NCI-H2171 (cell line): ENCODE results near the gene DERA.
"Not testable (repeated sequence)": the region's sequence is repeated elsewhere in the genome, so short reads cannot be mapped to it uniquely, and the experiment has no call there.

Source experiments
- DNase-seq: peaks from one replicate; lab custom pipeline; 2025; lab: John Stamatoyannopoulos, UW

DERA gene

DNA sequence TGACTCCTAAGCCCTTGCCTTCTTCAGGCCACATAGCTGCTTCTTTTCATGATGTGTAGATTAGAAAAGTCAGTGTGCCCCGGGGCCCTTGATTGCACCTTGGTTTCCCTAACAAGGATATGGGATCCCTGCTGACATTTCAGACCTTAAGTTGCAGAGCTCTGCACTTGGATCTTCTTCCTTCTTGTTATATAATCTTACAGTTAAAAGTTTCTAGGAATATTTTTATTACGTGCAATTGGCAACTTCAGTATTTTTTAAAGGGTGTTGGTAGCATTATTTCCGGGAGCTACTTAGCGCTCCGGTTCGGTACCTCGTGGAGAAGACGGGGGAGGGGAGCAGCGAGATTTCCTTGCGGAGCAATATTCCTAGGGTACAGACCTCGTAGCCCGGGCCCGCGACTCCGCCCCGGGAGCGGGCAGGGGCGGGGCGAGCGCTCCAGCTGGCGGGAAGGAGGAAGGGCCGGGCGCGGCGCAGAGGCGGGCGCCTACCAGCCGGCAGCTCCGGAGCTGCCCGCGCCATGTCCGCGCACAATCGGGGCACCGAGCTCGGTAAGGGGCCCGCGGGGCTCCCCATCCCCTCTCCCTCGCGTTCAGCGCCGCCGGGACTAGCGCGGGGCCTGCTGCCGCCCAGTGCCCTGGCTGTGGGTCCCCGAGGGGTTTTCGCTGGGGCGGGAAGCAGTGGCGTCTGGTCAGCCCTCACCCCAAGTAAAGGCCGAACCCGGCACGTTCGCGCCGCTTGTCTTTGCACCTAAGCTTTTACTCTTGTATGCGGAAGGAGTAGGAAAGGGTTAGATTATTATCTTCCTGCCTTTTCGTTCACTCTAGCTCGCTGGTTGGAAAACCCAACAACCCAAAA is at the start of gene DERA:
Gene DERA, plus strand, starts transcription at position 469 of the 858 bp plus-strand sequence. Its CDS starts 52 bp downstream, at position 521.
- DNase-seq, result peak; percentile 52

DNA sequence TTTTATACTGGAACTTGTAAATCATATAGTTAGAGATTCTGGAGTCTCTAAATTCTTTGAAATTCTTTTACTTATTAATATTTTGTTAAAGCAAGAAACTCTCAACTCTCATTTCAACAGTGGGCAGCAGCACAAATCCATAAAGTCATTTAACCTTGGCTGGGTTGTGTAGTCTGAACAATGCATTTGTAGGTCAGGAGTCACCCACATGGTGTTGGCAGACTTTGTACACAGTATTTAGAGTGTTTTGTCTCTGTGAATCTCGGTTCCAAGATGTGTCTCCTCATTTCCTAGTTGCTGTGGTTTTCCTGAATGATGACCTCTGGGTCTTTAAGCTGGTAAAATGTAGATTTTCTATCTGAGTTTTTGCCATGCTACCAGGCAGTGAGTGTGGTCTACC is 49.7 kb upstream of the DERA start:
- DNase-seq, result no peak

DNA sequence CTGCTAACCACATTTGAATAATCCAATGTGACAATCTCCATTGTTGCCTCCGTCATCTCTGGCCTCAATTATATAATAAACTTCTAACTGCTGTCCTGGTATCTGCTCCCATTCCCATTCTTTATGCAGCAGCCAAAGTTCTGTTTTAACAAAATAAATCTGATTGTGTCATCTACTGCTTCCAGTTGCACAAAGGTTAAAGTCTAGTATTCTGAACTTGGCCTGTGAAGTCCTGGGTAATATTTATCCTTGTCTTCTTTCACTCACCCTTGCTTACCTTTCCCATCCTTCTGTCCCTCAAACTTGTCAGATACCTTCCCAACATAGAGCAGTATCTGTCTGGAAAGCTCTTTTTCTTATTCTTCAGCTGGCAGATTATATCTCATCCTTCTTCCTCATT is 48.3 kb upstream of the DERA start:
- DNase-seq, result no peak

DNA sequence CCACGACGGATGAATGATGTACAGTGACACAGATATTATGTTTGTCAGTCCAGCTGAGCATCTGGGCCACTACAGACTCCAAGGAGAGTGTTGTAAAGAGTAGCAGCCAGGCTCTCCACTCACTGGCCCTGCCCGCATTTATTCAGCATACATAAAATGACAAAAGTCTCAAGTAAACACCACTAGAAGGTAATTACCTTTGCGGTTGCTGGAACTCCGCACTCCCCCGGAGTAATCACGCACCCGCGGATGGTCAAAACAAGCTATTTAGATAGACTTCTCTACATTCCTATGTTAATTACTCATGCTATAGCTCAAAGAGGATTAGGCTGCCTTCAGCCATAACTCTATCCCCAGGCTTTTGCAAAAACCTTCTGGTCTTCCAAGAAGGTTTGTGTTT is 47.8 kb upstream of the DERA start:
- no peak for DNase-seq

DNA sequence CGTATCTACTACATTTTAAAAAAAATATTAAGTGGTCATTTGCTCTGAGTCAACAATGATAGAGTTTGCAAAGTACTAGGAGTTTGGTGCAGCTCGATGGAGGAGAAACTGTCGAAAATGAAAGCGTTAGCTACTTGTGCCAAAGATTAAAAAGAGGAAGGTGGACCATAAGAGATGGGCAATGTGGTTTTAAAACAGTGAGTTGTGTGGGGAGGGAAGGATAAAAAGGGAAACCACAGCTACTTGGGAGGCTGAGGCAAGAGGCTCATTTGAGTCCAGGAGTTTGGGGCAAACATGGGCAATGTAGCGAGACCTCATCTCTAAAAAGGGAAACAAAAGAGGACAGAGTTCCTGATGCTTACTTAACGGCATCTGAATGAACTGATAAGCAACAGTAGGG is 47.1 kb upstream of the DERA start:
- no peak for DNase-seq

DNA sequence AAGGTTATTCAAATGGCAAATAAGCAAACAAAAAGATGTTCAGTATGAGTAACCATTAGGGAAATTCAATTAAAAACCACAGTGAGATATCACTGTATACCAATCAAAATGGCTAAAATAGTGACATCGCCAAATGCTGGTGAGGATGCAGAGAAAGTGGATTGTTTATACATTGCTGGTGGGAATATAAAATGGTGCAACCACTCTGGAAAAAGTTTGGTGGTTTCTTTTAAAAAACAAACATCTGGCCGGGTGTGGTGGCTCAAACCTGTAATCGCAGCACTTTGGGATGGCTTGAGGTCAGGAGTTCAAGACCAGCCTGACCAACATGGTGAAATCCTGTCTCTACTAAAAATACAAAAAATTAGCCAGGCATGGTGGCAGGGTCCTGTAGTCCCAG is 42.9 kb upstream of the DERA start:
- no peak for DNase-seq

DNA sequence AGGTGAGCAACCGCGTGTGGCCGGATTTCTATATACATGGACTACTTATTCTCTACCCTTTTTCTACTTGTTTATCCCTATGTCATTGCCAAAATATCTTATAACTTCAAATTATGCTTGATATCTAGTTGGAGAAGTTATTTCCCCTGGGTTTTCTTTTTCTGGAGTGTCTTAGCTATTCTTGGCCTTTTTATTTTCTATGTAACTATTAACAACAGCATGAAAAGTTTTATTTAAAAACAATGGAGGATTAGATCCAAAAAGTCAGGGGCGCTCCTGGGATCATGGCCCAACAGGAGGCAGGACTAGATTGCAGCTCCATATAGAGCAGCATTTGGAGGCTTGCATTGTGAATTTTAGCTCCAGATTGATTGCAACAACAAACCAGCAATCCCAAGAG is 37.6 kb upstream of the DERA start:
- no peak for DNase-seq

DNA sequence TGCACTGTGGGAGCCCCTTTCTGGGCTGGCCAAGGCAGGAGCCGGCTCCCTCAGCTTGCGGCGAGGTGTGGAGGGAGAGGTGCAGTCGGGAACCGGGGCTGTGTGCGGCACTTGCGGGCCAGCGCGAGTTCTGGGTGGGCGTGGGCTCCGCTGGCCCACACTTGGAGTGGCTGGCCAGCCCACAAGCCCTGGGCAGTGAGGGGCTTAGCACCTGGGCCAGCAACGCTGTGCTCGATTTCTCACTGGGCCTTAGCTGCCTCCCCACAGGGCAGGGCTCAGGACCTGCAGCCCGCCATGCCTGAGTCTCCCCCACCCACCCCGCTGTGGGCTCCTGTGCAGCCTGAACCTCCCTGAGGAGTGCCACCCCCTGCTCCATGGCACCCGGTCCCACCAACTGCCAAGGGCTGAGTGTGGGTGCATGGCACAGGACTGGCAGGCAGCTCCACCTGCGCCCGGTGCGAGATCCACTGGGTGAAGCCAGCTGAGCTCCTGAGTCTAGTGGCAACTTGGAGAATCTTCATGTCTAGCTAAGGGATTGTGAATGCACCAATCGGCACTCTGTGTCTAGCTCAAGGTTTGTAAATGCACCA is 36.5 kb upstream of the DERA start:
- not testable (repeated sequence) for DNase-seq

DNA sequence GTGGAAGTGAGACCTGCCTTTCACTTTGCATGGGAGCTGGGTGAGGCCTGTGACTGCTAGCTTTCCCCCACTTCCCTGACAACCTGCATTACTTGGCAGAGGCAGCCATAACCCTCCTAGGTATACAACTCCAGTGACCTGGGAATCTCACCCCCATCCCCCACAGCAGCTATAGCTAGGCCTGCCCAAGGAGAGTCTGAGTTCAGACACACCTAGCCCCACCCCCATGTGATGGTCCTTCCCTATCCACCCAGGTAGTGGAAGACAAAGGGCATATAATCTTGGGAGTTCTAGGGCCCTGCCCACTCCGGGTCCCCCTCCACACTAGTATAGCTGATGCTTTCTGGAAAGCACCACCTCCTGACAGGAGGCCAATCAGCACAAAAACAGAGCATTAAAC is 35.3 kb upstream of the DERA start:
- no peak for DNase-seq

DNA sequence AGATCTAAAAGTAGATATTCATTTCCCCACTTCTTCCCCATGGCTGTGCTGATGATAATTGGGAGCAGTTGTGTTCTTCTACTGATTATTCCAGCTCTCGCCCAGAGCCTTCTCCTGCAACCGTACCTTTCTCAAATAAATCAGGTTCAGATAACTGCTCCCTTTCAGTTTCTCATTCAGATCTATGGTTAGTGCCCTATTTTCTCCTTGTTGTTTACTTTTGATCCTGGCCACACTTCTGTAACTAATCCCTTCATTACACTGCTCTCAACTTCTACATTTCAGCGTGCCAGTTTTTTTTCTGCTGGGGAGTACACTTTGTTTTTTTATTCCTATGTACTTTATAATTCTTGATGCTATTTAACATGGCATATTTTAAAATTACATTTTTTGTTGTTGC is 31.7 kb upstream of the DERA start:
- no peak for DNase-seq

DNA sequence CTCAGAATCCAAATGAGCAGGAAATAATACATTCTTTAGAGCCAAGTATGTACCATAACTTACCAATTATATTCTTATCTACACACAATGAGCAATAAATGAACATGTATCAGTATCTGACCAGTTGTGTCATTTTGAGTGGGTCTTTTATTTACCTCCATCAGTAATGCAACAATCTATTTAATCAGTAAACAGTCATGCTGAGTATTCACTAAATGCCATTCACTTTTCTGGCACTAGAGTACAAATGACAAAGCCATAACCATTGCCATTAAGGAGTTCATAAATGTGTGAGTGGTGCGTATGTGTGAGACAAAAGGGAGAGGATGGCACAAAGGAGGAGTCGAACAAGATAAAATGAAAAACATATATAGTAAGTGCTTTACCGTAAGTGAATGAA is 30.4 kb upstream of the DERA start:
- no peak for DNase-seq

DNA sequence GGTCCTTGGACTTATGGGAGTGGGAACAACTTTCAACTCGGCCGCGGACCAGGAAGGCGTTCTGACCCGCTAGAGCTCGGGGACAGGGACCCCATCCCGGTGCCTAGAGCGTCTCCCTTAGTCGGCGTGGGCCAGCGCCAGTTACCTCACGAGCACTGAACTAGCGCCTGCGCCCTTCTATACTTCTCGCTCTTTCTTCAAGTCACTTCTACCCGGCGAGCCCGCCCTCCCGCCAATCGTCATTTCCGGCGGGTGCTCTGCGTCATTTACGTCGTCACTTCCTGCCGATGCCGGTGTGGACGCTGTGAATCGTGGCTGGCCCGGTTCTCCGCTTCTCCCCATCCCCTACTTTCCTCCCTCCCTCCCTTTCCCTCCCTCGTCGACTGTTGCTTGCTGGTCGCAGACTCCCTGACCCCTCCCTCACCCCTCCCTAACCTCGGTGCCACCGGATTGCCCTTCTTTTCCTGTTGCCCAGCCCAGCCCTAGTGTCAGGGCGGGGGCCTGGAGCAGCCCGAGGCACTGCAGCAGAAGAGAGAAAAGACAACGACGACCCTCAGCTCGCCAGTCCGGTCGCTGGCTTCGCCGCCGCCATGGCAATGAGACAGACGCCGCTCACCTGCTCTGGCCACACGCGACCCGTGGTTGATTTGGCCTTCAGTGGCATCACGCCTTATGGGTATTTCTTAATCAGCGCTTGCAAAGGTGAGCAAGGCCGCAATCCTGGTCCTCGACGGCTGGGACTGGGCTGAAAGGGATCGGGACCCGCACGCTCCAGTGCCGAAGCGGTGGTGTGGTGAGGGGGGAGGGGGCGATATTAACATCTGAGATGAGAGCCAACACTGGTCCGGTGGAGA is 28.8 kb upstream of the DERA start, which contains the start of gene STRAP:
Gene STRAP, plus strand, starts transcription at position 270 of the 854 bp plus-strand sequence. Its CDS starts 321 bp downstream, at position 591.
- DNase-seq, result peak; percentile 79

DNA sequence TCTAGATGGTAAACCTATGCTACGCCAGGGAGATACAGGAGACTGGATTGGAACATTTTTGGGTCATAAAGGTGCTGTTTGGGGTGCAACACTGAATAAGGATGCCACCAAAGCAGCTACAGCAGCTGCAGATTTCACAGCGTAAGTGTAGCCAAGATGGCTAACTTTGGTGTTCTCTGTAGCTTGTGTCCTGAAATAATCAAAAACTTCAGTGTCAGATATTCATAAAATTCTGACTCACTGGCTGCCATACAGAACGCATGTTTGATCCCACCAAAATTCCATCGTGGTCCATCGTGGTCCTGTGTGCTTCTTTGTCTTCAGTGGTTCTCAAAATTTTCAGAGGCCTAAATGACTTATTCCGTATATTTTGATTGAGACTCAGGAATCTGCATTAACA is 27.6 kb upstream of the DERA start:
- no peak for DNase-seq

DNA sequence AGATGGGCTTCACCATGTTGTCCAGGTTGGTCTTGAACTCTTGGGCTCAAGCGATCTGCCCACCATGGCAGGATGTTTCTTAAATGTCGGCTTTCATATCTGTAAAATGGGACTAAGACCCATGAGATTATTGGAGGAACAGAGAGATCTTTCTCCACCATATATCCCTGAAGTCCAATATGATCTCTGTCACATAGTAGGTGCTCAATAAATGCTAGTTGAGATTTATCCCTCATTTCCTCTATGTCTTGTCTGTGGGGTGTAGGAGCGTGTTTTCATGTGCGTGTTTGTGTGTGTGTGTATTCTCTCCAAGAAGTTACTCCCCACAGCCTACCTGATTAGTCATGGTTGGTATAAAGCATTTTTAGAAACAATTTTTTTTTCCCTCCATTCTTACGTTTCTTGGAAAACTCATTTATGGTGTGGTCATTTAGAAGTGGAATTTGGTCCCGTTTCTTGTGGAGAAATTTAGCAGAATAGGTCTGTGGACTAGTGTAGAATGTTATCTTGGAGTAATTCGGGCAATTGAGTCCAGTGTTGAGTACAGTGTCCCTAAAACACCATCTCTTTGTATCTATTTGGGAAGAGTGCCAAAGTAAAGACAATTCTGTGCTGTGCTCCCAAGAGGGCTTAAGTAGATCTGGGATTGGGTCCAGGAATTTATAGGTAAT is 24.6 kb upstream of the DERA start:
- DNase-seq, result no peak

DNA sequence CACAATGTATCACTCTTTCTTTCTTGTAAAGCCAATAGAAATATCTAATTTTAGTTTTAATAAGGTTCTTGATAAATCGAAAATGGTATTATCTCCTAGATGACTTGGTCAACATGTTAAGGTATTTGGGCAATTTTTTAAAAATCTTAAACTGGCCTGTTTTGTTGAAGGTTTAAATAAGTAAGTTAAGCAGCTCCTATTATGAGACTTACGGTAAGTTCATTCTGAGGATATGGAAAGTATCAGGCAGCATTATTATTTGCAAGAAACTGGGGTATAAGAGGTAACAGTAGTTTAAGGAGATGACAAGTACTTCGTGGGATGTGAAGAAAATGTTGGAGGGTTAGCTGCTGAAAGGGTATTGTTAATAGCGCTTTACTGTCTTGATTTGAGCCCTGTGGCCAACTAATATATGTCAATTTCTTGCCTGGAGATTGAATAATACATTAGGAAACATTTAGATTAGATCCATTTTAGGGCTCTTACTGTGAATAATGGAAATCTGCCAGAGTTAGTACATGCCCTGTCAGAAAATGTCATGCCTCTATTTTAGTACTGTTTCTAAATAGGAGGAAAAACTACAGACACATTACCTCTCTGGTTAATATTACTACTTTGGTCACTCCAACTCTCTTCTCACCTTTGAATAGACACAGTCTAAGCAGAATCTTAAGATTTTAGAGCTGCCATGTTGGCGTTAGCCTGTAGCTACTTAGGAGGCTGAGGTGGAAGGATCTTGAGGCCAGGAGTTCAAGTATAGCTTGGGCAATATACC is 23.9 kb upstream of the DERA start:
- no peak for DNase-seq

DNA sequence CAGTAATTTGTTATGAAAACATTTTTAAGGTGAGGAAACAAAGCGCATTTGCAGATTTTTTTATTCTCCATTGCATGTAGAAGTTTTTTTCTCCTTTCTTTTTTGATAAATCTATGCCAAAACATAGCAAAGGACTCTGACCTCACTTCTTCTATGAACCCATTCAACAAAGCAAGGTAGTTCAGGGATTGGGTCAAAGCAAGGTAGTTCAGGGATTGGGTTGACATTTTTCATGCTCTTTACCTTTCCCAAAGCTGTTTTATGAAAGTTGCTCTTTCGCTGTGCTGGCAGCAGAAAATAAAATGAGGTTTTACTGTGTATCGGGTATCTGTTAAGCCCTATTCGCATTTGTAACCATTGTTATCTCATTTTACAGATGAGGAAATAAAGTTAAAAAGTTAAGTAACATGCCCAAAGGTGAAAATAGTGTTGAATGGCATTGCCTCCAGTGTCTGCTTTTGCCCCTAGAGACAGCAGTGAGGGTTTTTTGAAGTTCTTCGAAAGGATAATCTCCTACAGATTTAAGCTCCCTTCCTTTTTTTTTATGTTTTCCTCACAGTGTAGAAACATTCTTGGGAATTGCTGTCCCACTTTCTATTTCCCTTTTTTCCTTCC is 18.4 kb upstream of the DERA start:
- DNase-seq, result no peak

DNA sequence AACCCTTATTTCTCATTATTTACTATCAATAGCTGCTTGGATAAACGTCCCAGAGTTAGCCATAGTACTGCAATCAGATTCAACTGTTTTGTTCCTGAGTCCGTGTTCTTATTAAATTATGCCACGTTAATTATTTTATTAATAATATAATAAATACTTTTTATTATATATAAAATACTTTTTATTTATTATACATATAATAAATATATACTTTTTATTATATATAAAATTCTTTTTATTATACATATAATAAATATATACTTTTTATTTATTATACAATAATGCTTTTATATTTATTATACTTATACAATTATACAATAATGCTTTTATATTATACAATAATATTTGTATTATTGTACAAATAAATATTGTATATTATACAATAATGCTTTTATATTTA is 17.9 kb upstream of the DERA start:
- DNase-seq, result no peak

DNA sequence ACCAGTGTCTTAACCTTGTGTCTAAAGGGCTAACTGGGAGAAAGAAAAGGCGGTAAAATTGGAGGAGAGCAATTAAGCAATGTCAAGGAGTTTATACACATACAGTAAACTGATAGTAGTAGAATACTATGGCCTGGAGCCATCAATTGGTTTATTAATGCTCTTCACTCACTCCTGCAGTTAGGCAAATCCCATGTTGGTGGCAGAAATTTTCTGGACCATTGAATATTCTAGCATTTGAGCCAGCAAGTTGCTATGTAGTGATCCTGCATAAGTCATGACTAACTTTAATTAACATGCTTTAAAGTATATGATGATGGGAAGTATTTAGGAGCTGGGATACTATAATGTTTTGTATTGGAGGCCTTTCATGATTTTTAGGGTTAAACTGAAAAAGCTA is 14.3 kb upstream of the DERA start:
- no peak for DNase-seq

DNA sequence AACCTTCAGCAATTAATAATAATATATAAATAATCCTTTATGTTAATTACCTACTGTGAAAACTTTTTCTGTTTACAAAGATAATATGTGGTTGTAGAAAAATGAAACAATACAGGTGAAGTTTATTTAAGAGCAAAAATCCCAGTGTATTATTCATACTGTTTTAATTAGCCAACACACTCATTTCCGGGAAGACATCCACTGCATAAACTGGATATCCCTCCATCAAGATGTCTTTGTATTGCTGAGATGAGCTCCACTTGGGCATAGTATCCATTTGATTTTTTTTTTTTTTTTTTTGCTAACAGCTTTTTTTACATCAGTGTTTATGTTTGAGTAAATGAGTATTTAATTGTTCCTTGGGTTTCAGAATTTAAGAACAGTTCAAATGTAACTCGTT is 13.7 kb upstream of the DERA start:
- no peak for DNase-seq

DNA sequence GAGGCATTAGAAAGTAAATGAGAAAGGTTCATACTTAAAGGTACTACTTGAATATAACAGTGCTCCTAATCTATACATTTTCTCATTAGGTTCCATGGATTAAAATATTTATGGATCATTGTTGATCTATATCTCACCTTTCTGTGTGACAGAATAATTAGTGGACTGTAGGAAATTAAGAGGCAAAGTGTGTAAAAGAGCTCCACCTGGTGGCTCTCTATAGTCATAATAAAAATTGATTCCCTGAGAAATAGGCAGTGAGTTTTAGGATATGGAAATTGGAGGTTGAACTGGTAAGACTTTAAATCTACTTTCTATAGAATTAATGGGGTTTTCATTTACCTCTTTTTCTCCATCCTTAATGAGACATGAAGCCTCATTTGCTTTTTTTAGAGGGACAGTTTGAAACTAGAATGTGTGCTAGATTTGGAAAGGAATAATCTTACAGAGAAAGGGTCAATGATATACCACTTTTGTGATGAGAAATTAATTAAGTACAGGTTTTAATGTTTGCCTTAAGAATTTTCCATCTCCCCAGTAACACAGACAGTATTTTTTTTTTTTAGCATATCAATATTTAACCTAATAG is 11.8 kb upstream of the DERA start:
- no peak for DNase-seq
